K562 (cell line): Measurements from ENCODE around the gene PRELID3B. TPM values are rescaled to one million over a fixed set of nuclear protein-coding genes. Genes with fewer than 3 reads are reported as not detected.

Experiments
- ATF7 ChIP-seq: fragments of 450-650 bp; IDR thresholded peaks from 2 replicates; pipeline ENCODE4 v1.7.1; 2014; ENCODE audit warnings: mild to moderate bottlenecking, moderate library complexity
- BRF1 ChIP-seq: IDR thresholded peaks from 3 replicates; pipeline ENCODE4 v1.6.1; 2011; ENCODE audit warnings: borderline replicate concordance, mild to moderate bottlenecking; ENCODE audit not compliant: insufficient read length; ENCODE audit errors: extremely low read depth
- ILK ChIP-seq: fragments of 450-650 bp; IDR thresholded peaks from 2 replicates; pipeline ENCODE4 v1.6.1; 2016; ENCODE audit warnings: missing genetic modification characterization, low read depth, mild to moderate bottlenecking, missing compliant biosample characterization, moderate library complexity, borderline replicate concordance
- KDM5B ChIP-seq: fragments of 200-600 bp; sonication (generic); IDR thresholded peaks from 2 replicates; pipeline ENCODE4 v1.6.1; 2012; ENCODE audit warnings: low read depth, mild to moderate bottlenecking, moderate library complexity, low read length, control low read depth, inconsistent platforms; ENCODE audit not compliant: insufficient replicate concordance
- NR2C1 ChIP-seq, 2 experiments: fragments of 450-650 bp; IDR thresholded peaks; 2 replicates each; pipeline ENCODE4 v1.6.1; 2017; ENCODE audit warnings: mild to moderate bottlenecking in 2 of 2, antibody characterized with exemption in 1 of 2, inconsistent platforms in 1 of 2, missing compliant biosample characterization in 1 of 2, missing genetic modification characterization in 1 of 2
- RBM34 ChIP-seq: fragments of 200-400 bp; formaldehyde crosslinking; IDR thresholded peaks from 2 replicates; pipeline ENCODE4 v1.6.1; 2018; ENCODE audit warnings: low read length, borderline replicate concordance; ENCODE audit not compliant: insufficient read depth
- SAFB2 ChIP-seq: fragments of 200-400 bp; formaldehyde crosslinking; IDR thresholded peaks from 2 replicates; pipeline ENCODE4 v1.6.1; 2018; ENCODE audit warnings: borderline replicate concordance, low read length, low read depth, moderate library complexity; ENCODE audit not compliant: severe bottlenecking
- SIRT6 ChIP-seq: IDR thresholded peaks from one replicate; pipeline ENCODE4 v1.6.1; 2012; ENCODE audit warnings: low read depth, mild to moderate bottlenecking, control low read depth, inconsistent platforms, low read length, moderate library complexity
- YBX1 ChIP-seq: fragments of 450-650 bp; IDR thresholded peaks from 2 replicates; pipeline ENCODE4 v1.7.1; 2016; ENCODE audit warnings: mild to moderate bottlenecking
- ZNF197 ChIP-seq: fragments of 200-800 bp; sonication (Bioruptor generic); IDR thresholded peaks from 2 replicates; pipeline ENCODE4 v1.6.1; 2016; ENCODE audit warnings: low read depth, missing genetic modification characterization, missing compliant biosample characterization
- polyA plus RNA-seq, 8 experiments: library from polyadenylated mRNA; depleted of rRNA in 4 of 8; stranded (reverse) in 5 of 8; unstranded in 3 of 8; fragments of >200 nt; fragmentation: Nextera tagmentation in 2 of 8; fragmentation: Illumina TruSeq in 1 of 8; extraction: Ambion mirVana in 2 of 8; extraction: Trizol in 1 of 8; gene quantifications; 2 replicates each; pipeline versions ENCODE4 v1.2.1 to v1.2.3, GENCODE V29; 2011 to 2014; ENCODE audit warnings: inconsistent platforms in 1 of 8, missing spikeins in 1 of 8
- total RNA-seq, 7 experiments: library from RNA; depleted of rRNA in 6 of 7; stranded (reverse); fragments of >200 nt in 6 of 7; fragmentation: Illumina TruSeq in 2 of 7; extraction: Trizol in 2 of 7; gene quantifications; 2 replicates each; pipeline versions ENCODE4 v1.2.1 to v1.2.3, GENCODE V29; 2011 to 2021; ENCODE audit warnings: low replicate concordance in 1 of 7
- TF ChIP-seq, protein P1 (sequence below): sonication (generic); formaldehyde crosslinking; IDR thresholded peaks from 2 replicates; pipeline ENCODE4 v1.8.1; 2023; ENCODE audit warnings: missing genetic modification reagents, mild to moderate bottlenecking, borderline replicate concordance
- TF ChIP-seq, protein P2 (sequence below): IDR thresholded peaks from 2 replicates; pipeline ENCODE4 v1.6.1; 2011; ENCODE audit not compliant: insufficient read length; ENCODE audit errors: extremely low read depth
- TF ChIP-seq, protein P3 (sequence below): fragments of 250-450 bp; sonication (Bioruptor Pico); IDR thresholded peaks from 2 replicates; pipeline ENCODE4 v1.8.0; 2021; ENCODE audit warnings: moderate library complexity, mild to moderate bottlenecking, inconsistent platforms
- TF ChIP-seq, protein P4 (sequence below): fragments of 250-450 bp; sonication (Bioruptor Pico); IDR thresholded peaks from 2 replicates; pipeline ENCODE4 v1.8.0; 2022; ENCODE audit warnings: moderate library complexity, mild to moderate bottlenecking, inconsistent platforms
- TF ChIP-seq, protein P5 (sequence below): IDR thresholded peaks from 2 replicates; pipeline ENCODE4 v1.6.1; 2014; ENCODE audit warnings: antibody characterized with exemption

The PRELID3B gene
- total and polyA plus RNA-seq, 9 of the 15 experiments (the other 6 are each of a cell fraction or from before 2014, with no cell fraction given) = 77.0 to 186 (median 101) TPM

DNA sequence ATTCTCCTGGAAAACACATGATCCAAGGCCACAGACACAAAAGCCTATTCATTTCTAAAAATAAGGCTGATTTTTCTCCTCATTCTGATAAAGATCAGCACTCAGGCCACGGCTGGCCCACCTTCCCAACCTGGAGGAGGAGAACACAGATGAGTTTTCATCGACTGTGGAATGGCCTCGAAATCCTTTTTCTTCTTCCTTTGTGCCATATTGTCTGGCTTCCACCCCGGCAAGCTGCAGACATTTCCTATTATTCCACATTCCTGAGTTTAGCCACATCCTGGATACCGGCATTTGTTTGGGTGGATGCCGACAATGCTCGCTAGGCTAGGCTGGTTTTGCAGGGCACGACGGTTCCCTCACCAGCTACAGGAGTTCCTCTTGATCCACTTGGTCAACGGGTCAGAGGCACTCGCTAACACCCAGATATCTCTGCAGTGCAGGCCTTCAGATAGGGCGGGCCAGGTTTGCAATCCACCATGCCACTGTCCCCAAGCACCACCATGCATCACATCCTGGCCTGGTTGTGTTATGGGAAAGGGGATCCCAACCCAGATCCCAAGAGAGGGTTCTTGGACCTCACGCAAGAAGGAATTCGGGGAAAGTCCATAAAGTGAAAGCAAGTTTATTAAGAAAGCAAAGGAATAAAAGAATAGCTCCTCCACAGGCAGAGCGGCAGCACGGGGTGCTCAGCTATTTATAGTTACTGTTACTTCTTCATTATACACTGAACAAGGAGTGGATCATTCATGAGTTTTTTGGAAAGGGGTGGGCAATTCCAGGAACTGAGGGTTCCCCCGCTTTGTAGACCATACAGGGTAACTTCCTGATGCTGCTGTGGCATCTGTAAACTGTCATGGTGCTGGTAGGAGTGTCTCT, 31.4 kb downstream of the PRELID3B start (continued):
- no peak for TF ChIP-seq RBM34
- no peak for TF ChIP-seq SIRT6
- TF ChIP-seq, protein P1, sequence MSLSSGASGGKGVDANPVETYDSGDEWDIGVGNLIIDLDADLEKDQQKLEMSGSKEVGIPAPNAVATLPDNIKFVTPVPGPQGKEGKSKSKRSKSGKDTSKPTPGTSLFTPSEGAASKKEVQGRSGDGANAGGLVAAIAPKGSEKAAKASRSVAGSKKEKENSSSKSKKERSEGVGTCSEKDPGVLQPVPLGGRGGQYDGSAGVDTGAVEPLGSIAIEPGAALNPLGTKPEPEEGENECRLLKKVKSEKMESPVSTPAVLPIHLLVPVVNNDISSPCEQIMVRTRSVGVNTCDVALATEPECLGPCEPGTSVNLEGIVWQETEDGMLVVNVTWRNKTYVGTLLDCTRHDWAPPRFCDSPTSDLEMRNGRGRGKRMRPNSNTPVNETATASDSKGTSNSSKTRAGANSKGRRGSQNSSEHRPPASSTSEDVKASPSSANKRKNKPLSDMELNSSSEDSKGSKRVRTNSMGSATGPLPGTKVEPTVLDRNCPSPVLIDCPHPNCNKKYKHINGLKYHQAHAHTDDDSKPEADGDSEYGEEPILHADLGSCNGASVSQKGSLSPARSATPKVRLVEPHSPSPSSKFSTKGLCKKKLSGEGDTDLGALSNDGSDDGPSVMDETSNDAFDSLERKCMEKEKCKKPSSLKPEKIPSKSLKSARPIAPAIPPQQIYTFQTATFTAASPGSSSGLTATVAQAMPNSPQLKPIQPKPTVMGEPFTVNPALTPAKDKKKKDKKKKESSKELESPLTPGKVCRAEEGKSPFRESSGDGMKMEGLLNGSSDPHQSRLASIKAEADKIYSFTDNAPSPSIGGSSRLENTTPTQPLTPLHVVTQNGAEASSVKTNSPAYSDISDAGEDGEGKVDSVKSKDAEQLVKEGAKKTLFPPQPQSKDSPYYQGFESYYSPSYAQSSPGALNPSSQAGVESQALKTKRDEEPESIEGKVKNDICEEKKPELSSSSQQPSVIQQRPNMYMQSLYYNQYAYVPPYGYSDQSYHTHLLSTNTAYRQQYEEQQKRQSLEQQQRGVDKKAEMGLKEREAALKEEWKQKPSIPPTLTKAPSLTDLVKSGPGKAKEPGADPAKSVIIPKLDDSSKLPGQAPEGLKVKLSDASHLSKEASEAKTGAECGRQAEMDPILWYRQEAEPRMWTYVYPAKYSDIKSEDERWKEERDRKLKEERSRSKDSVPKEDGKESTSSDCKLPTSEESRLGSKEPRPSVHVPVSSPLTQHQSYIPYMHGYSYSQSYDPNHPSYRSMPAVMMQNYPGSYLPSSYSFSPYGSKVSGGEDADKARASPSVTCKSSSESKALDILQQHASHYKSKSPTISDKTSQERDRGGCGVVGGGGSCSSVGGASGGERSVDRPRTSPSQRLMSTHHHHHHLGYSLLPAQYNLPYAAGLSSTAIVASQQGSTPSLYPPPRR (CRISPR knock-in tag) = no peak
- TF ChIP-seq ILK = no peak
- TF ChIP-seq ATF7 = peak; percentile 59; the same call in 1 of the 2 replicates
- TF ChIP-seq, protein P2, sequence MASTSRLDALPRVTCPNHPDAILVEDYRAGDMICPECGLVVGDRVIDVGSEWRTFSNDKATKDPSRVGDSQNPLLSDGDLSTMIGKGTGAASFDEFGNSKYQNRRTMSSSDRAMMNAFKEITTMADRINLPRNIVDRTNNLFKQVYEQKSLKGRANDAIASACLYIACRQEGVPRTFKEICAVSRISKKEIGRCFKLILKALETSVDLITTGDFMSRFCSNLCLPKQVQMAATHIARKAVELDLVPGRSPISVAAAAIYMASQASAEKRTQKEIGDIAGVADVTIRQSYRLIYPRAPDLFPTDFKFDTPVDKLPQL = no peak
- TF ChIP-seq YBX1 = no peak
- TF ChIP-seq BRF1 = no peak
- TF ChIP-seq, protein P3, sequence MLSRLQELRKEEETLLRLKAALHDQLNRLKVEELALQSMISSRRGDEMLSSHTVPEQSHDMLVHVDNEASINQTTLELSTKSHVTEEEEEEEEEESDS = no peak
- TF ChIP-seq, protein P4, sequence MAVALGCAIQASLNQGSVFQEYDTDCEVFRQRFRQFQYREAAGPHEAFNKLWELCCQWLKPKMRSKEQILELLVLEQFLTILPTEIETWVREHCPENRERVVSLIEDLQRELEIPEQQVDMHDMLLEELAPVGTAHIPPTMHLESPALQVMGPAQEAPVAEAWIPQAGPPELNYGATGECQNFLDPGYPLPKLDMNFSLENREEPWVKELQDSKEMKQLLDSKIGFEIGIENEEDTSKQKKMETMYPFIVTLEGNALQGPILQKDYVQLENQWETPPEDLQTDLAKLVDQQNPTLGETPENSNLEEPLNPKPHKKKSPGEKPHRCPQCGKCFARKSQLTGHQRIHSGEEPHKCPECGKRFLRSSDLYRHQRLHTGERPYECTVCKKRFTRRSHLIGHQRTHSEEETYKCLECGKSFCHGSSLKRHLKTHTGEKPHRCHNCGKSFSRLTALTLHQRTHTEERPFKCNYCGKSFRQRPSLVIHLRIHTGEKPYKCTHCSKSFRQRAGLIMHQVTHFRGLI (CRISPR knock-in tag) = no peak
- no peak for TF ChIP-seq KDM5B
- TF ChIP-seq, protein P5, sequence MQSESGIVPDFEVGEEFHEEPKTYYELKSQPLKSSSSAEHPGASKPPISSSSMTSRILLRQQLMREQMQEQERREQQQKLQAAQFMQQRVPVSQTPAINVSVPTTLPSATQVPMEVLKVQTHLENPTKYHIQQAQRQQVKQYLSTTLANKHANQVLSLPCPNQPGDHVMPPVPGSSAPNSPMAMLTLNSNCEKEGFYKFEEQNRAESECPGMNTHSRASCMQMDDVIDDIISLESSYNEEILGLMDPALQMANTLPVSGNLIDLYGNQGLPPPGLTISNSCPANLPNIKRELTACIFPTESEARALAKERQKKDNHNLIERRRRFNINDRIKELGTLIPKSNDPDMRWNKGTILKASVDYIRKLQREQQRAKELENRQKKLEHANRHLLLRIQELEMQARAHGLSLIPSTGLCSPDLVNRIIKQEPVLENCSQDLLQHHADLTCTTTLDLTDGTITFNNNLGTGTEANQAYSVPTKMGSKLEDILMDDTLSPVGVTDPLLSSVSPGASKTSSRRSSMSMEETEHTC = no peak
- TF ChIP-seq NR2C1 (IDR thresholded peaks at IDR 0.05) = no peak
- TF ChIP-seq NR2C1 (tag; IDR thresholded peaks at IDR 0.05) = no peak
- TF ChIP-seq SAFB2 = no peak
- no peak for TF ChIP-seq ZNF197 (CRISPR knock-in tag)
